ENCODE measurements around the gene CCDC157. TPM values are rescaled to one million over a fixed set of nuclear protein-coding genes. Genes with fewer than 3 reads are reported as not detected.

Gene CCDC157
- polyA plus RNA-seq, 1 of the 3 experiments (the other 2 are of a cell fraction) = 5.8 TPM

DNA sequence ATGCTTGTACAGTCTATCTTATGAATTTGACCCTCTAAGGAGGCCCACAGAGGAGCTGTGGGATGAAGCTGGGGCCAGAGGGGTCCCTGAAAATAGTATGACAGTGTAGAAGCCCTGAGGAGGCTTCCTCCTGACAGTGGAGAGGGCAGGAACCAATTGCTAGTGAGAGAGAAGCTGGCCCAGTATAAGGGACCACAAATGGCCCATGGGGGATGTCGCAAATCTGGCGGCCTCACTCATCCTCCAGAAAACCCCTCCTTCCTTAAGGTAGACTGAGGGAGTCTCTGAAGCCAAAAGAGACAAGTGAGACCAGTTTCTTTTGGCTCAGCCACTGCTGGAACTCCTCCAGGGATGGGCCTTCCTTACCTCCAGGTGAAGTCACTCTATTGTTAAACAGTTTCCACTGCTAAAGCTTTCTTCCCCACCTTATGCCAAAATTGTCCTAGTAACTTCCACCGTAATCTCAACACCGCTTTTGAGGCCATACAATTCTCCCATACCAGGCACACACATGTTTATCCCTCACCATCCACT lies 49.7 kb upstream of the CCDC157 start:
- POLR2A ChIA-PET = no interaction called here
- Histone ChIP-seq H3K9me2 (no peaks in the 10 kb centered on the region), H3K9ac (no peak overlapping the region), H3K4me1 (ENCODE audit: control insufficient read depth in 1 of 2, insufficient read depth in 2 of 2, low read depth in 1 of 2, low read length in 1 of 2) (peaks cover 20 to 25% of the 10 kb centered on the region in 2 experiments; a peak in 3 of 4 replicates), H2AFZ (ENCODE audit: low read depth) (no peak overlapping the region), H3K4me2 (no peak overlapping the region), H3K36me3 (replicated peaks in 1 of 2; ENCODE audit: control insufficient read depth in 1 of 2, insufficient read depth in 2 of 2, low read length in 1 of 2) (no peaks in the 10 kb centered on the region), H3F3A (replicated peaks; ENCODE audit: insufficient read depth) (peaks cover 7% of the 10 kb centered on the region), H3K27ac (ENCODE audit: low read depth in 2 of 2, low read length in 1 of 2) (no peak overlapping the region), H3K79me2 (ENCODE audit: insufficient read depth) (peaks cover 61% of the 10 kb centered on the region), H3K4me3 (ENCODE audit: low read depth in 2 of 2, low read length in 1 of 2) (no peak overlapping the region), H3K27me3 (ENCODE audit: insufficient read depth) (no peaks in the 10 kb centered on the region), H4K20me1 (ENCODE audit: insufficient read depth) (peaks cover 43% of the 10 kb centered on the region), H3K9me3 (no peaks in the 10 kb centered on the region)
- CTCF ChIA-PET = interaction anchor here (1.2 kb wide), 1 partner anchor 19 kb away, joined by 3 read pairs; no protein-coding TSS in a partner anchor
- 88% methylated on average over 4 of the region's 4 CpGs for WGBS (ENCODE audit: low lambda C conversion rate)
- no peak for TF ChIP-seq NFIC (IDR thresholded peaks at IDR 0.05; ENCODE audit: borderline replicate concordance)
- TF ChIP-seq POLR2AphosphoS5 (IDR thresholded peaks at IDR 0.05; ENCODE audit: low read depth, low read length) = no peak
- TF ChIP-seq, protein P1, sequence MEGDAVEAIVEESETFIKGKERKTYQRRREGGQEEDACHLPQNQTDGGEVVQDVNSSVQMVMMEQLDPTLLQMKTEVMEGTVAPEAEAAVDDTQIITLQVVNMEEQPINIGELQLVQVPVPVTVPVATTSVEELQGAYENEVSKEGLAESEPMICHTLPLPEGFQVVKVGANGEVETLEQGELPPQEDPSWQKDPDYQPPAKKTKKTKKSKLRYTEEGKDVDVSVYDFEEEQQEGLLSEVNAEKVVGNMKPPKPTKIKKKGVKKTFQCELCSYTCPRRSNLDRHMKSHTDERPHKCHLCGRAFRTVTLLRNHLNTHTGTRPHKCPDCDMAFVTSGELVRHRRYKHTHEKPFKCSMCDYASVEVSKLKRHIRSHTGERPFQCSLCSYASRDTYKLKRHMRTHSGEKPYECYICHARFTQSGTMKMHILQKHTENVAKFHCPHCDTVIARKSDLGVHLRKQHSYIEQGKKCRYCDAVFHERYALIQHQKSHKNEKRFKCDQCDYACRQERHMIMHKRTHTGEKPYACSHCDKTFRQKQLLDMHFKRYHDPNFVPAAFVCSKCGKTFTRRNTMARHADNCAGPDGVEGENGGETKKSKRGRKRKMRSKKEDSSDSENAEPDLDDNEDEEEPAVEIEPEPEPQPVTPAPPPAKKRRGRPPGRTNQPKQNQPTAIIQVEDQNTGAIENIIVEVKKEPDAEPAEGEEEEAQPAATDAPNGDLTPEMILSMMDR (IDR thresholded peaks at IDR 0.05) = no peak
- no peak for TF ChIP-seq TCF12 (IDR thresholded peaks at IDR 0.05)
- TF ChIP-seq FOSL2 (IDR thresholded peaks at IDR 0.05; ENCODE audit: borderline replicate concordance, low read depth) = no peak
- TF ChIP-seq YY1 (IDR thresholded peaks at IDR 0.05; ENCODE audit: low read depth) = no peak
- TF ChIP-seq EP300 (IDR thresholded peaks at IDR 0.05; ENCODE audit: borderline replicate concordance in 1 of 2, low read depth in 1 of 2, low read length in 1 of 2) = no peak
- TF ChIP-seq, protein P2, sequence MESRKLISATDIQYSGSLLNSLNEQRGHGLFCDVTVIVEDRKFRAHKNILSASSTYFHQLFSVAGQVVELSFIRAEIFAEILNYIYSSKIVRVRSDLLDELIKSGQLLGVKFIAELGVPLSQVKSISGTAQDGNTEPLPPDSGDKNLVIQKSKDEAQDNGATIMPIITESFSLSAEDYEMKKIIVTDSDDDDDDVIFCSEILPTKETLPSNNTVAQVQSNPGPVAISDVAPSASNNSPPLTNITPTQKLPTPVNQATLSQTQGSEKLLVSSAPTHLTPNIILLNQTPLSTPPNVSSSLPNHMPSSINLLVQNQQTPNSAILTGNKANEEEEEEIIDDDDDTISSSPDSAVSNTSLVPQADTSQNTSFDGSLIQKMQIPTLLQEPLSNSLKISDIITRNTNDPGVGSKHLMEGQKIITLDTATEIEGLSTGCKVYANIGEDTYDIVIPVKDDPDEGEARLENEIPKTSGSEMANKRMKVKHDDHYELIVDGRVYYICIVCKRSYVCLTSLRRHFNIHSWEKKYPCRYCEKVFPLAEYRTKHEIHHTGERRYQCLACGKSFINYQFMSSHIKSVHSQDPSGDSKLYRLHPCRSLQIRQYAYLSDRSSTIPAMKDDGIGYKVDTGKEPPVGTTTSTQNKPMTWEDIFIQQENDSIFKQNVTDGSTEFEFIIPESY (IDR thresholded peaks at IDR 0.05; ENCODE audit: borderline replicate concordance, low read depth) = no peak
- no peak for DNase-seq

DNA sequence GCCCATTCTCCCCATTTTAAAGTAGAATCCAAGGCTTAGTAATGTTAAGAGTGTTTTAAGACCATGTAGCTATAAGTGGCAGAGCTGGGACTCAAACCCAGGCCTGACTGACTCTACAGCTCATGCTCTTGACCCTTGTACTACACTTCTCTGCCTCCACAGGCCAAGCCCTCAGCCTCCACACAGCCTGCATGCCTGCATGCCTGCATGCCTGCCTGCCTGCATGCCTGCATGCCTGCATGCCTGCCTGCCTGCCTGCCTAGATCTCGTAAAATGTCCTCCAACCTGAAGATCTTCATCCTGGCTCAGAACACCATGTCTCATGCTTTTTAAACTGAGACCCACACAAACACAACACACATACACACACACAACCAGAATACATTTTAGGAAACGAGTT lies 48.7 kb upstream of the CCDC157 start:
- peaks cover 22 to 30% of the 10 kb centered on the region in 2 experiments; a peak in 3 of 4 replicates for H3K4me1 ChIP-seq (ENCODE audit: control insufficient read depth in 1 of 2, insufficient read depth in 2 of 2, low read depth in 1 of 2, low read length in 1 of 2)
- H3K9me2 ChIP-seq = no peaks in the 10 kb centered on the region
- DNase-seq = no peak
- CTCF ChIA-PET = no interaction called here
- no peak overlapping the region for H2AFZ ChIP-seq (ENCODE audit: low read depth)
- 95% methylated on average over 2 of the region's 2 CpGs for WGBS (ENCODE audit: low lambda C conversion rate)
- H3K9ac ChIP-seq = no peak overlapping the region
- H3K27ac ChIP-seq (ENCODE audit: low read depth in 2 of 2, low read length in 1 of 2) = no peak overlapping the region
- no peaks in the 10 kb centered on the region for H3K9me3 ChIP-seq
- H3F3A ChIP-seq (replicated peaks; ENCODE audit: insufficient read depth) = peaks cover 15% of the 10 kb centered on the region
- POLR2A ChIA-PET = no interaction called here
- H3K4me2 ChIP-seq = no peak overlapping the region
- H3K4me3 ChIP-seq (ENCODE audit: low read depth in 2 of 2, low read length in 1 of 2) = no peak overlapping the region
- H3K36me3 ChIP-seq (replicated peaks in 1 of 2; ENCODE audit: control insufficient read depth in 1 of 2, insufficient read depth in 2 of 2, low read length in 1 of 2) = no peaks in the 10 kb centered on the region
- no peaks in the 10 kb centered on the region for H3K27me3 ChIP-seq (ENCODE audit: insufficient read depth)
- peaks cover 69% of the 10 kb centered on the region for H3K79me2 ChIP-seq (ENCODE audit: insufficient read depth)
- peaks cover 52% of the 10 kb centered on the region for H4K20me1 ChIP-seq (ENCODE audit: insufficient read depth)
- TF ChIP-seq GATA2 (CRISPR knock-in tag; IDR thresholded peaks at IDR 0.05) (no peak), TEAD4 (IDR thresholded peaks at IDR 0.05; ENCODE audit: borderline replicate concordance, insufficient read depth) (no peak), NFIC (IDR thresholded peaks at IDR 0.05; ENCODE audit: borderline replicate concordance) (no peak), YY1 (IDR thresholded peaks at IDR 0.05; ENCODE audit: low read depth) (no peak)
- TF ChIP-seq, protein P3, sequence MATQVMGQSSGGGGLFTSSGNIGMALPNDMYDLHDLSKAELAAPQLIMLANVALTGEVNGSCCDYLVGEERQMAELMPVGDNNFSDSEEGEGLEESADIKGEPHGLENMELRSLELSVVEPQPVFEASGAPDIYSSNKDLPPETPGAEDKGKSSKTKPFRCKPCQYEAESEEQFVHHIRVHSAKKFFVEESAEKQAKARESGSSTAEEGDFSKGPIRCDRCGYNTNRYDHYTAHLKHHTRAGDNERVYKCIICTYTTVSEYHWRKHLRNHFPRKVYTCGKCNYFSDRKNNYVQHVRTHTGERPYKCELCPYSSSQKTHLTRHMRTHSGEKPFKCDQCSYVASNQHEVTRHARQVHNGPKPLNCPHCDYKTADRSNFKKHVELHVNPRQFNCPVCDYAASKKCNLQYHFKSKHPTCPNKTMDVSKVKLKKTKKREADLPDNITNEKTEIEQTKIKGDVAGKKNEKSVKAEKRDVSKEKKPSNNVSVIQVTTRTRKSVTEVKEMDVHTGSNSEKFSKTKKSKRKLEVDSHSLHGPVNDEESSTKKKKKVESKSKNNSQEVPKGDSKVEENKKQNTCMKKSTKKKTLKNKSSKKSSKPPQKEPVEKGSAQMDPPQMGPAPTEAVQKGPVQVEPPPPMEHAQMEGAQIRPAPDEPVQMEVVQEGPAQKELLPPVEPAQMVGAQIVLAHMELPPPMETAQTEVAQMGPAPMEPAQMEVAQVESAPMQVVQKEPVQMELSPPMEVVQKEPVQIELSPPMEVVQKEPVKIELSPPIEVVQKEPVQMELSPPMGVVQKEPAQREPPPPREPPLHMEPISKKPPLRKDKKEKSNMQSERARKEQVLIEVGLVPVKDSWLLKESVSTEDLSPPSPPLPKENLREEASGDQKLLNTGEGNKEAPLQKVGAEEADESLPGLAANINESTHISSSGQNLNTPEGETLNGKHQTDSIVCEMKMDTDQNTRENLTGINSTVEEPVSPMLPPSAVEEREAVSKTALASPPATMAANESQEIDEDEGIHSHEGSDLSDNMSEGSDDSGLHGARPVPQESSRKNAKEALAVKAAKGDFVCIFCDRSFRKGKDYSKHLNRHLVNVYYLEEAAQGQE (IDR thresholded peaks at IDR 0.05; ENCODE audit: low read depth, low read length) = no peak
- TF ChIP-seq, protein P2 (IDR thresholded peaks at IDR 0.05; ENCODE audit: borderline replicate concordance, low read depth) = no peak
- TF ChIP-seq, protein P1 (IDR thresholded peaks at IDR 0.05) = no peak
- TF ChIP-seq, protein P4, sequence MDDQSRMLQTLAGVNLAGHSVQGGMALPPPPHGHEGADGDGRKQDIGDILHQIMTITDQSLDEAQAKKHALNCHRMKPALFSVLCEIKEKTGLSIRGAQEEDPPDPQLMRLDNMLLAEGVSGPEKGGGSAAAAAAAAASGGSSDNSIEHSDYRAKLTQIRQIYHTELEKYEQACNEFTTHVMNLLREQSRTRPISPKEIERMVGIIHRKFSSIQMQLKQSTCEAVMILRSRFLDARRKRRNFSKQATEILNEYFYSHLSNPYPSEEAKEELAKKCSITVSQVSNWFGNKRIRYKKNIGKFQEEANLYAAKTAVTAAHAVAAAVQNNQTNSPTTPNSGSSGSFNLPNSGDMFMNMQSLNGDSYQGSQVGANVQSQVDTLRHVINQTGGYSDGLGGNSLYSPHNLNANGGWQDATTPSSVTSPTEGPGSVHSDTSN (IDR thresholded peaks at IDR 0.05) = no peak
